ENCODE results near the gene RAP1GDS1.
A peak's percentile ranks its signal among the peaks of the same experiment; 100 is the strongest.
"Not testable (repeated sequence)": the region's sequence is repeated elsewhere in the genome, so short reads cannot be mapped to it uniquely, and the experiment has no call there.

RAP1GDS1 gene

DNA sequence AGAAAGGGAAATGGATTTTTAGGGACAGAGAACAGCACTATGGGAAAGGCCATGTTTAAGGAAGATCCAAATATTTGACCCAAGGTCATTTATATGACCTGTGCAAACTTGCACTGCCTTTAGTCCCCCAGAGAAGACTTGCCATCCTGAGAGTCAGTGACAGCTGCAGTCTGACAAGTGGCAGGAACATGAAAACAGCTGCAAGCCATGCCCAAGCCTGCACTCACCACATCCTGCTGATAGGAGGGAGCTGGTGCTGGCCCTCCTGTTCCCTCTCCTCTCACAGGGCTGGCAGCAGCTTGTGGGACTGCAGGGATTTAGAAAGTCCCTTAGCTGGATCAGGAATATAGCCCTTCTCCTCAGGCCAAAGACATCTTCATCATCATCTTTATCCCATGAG, 187.7 kb downstream of the RAP1GDS1 start:
- DNase-seq (ENCODE audit: low read depth in 1 of 2, low spot score in 1 of 2) = peak in 1 of 2 experiments; percentile 11
- TF ChIP-seq POLR2AphosphoS5 (IDR thresholded peaks at IDR 0.05; ENCODE audit: low read depth) (peak; percentile 53; the same call in 1 of the 2 replicates), SPI1 (IDR thresholded peaks at IDR 0.05; ENCODE audit: borderline replicate concordance, low read depth) (no peak)
- Histone ChIP-seq H3K27ac (replicated peaks) (no peak overlapping the region), H3K27me3 (ENCODE audit: insufficient read depth, poor library complexity, severe bottlenecking) (no peaks in the 10 kb centered on the region), H3K4me3 (replicated peaks; ENCODE audit: insufficient read depth, low read length) (no peak overlapping the region)

DNA sequence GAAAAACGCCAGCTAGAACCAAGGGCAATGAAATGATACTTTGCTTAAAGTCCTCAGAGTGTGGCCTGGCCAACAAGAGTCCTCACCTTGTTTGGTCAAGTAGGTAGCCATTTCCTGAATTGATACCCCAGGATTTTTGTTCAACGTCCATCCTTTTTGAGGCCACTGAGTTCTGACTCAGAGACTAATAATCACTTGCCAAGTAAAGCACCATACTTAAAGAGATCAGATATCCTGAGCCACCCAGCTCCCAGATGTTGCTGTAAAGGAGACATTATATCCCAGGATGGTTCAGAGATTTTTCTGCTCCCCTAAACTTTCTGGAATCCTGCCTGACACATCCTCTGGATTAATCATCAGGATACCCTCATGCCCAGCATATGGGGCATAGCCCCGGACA, 190.9 kb downstream of the RAP1GDS1 start:
- H3K27me3 ChIP-seq (ENCODE audit: insufficient read depth, poor library complexity, severe bottlenecking) = no peaks in the 10 kb centered on the region
- H3K27ac ChIP-seq (replicated peaks) = no peak overlapping the region
- TF ChIP-seq SPI1 (IDR thresholded peaks at IDR 0.05; ENCODE audit: borderline replicate concordance, low read depth) (no peak), GABPA (IDR thresholded peaks at IDR 0.05; ENCODE audit: low read depth) (no peak), POLR2AphosphoS5 (IDR thresholded peaks at IDR 0.05; ENCODE audit: low read depth) (no peak)
- TF ChIP-seq, protein P1, sequence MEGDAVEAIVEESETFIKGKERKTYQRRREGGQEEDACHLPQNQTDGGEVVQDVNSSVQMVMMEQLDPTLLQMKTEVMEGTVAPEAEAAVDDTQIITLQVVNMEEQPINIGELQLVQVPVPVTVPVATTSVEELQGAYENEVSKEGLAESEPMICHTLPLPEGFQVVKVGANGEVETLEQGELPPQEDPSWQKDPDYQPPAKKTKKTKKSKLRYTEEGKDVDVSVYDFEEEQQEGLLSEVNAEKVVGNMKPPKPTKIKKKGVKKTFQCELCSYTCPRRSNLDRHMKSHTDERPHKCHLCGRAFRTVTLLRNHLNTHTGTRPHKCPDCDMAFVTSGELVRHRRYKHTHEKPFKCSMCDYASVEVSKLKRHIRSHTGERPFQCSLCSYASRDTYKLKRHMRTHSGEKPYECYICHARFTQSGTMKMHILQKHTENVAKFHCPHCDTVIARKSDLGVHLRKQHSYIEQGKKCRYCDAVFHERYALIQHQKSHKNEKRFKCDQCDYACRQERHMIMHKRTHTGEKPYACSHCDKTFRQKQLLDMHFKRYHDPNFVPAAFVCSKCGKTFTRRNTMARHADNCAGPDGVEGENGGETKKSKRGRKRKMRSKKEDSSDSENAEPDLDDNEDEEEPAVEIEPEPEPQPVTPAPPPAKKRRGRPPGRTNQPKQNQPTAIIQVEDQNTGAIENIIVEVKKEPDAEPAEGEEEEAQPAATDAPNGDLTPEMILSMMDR (IDR thresholded peaks at IDR 0.05; ENCODE audit: insufficient read depth, low read length) = no peak
- TF ChIP-seq, protein P2, sequence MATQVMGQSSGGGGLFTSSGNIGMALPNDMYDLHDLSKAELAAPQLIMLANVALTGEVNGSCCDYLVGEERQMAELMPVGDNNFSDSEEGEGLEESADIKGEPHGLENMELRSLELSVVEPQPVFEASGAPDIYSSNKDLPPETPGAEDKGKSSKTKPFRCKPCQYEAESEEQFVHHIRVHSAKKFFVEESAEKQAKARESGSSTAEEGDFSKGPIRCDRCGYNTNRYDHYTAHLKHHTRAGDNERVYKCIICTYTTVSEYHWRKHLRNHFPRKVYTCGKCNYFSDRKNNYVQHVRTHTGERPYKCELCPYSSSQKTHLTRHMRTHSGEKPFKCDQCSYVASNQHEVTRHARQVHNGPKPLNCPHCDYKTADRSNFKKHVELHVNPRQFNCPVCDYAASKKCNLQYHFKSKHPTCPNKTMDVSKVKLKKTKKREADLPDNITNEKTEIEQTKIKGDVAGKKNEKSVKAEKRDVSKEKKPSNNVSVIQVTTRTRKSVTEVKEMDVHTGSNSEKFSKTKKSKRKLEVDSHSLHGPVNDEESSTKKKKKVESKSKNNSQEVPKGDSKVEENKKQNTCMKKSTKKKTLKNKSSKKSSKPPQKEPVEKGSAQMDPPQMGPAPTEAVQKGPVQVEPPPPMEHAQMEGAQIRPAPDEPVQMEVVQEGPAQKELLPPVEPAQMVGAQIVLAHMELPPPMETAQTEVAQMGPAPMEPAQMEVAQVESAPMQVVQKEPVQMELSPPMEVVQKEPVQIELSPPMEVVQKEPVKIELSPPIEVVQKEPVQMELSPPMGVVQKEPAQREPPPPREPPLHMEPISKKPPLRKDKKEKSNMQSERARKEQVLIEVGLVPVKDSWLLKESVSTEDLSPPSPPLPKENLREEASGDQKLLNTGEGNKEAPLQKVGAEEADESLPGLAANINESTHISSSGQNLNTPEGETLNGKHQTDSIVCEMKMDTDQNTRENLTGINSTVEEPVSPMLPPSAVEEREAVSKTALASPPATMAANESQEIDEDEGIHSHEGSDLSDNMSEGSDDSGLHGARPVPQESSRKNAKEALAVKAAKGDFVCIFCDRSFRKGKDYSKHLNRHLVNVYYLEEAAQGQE (IDR thresholded peaks at IDR 0.05; ENCODE audit: insufficient replicate concordance, low read depth) = no peak
- no peak overlapping the region for H3K4me3 ChIP-seq (replicated peaks; ENCODE audit: insufficient read depth, low read length)
- DNase-seq (ENCODE audit: low read depth in 1 of 2, low spot score in 1 of 2) = no peak

DNA sequence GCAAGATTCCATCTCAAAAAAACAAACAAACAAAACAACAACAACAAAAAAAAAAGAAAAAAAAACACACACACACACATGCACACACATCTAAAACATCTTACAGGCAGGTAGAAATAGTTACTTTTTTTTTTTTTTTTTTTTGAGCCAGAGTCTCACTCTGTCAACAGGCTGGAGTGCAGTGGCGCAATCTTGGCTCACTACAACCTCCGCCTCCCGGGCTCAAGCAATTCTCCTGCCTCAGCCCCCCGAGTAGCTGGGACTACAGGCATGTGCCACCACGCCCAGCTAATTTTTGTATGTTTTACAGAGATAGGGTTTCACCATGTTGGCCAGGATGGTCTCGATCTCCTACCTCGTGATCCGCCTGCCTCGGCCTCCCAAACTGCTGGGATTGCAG, 196.2 kb downstream of the RAP1GDS1 start:
- not testable (repeated sequence) for H3K4me3 ChIP-seq (replicated peaks; ENCODE audit: insufficient read depth, low read length); DNase-seq (ENCODE audit: low read depth in 1 of 2, low spot score in 1 of 2); H3K27ac ChIP-seq (replicated peaks); H3K27me3 ChIP-seq (ENCODE audit: insufficient read depth, poor library complexity, severe bottlenecking)

DNA sequence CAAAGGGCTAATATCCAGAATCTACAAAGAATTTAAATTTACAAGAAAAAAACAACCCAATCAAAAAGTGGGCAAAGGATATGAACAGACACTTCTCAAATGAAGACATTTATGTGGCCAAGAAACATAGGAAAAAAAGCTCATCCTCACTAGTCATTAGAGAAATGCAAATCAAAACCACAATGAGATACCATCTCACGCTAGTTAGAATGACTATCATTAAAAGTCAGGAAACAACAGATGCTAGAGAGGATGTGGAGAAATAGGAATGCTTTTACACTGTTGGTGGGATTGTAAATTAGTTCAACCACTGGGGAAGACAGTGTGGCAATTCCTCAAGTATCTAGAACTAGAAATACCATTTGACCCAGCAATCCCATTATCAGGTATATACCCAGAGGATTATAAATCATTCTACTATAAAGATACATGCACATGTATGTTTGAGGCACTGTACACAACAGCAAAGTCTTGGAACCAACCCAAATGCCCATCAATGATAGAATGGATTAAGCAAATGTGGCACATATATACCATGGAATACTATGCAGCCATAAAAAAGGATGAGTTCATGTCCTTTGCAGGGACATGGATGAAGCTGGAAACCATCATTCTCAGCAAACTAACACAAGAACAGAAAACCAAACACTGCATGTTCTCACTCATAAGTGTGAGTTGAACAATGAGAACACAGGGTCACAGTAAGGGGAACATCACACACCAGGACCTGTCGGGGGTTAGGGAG, 200.1 kb downstream of the RAP1GDS1 start:
- H3K4me3 ChIP-seq (replicated peaks; ENCODE audit: insufficient read depth, low read length); H3K27ac ChIP-seq (replicated peaks); H3K27me3 ChIP-seq (ENCODE audit: insufficient read depth, poor library complexity, severe bottlenecking); DNase-seq (ENCODE audit: low read depth in 1 of 2, low spot score in 1 of 2): not testable (repeated sequence)

DNA sequence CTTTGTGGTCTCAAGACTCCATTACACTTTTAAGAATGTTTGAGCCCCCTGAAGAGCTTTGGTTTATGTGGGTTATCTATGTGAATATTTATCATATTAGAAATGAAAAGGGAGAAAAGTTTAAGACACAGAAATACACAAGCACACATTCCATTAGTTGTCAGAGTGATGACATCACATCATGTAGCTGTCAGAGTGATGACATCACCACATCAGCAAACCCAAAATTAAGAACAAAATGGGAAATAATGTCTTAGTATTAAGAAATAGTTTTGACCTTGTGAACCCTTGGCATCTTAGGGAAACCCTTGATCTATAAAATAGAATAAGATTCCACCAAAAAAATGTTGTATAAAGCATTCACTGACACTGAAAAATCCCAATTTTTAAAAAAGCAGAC, 201.3 kb downstream of the RAP1GDS1 start:
- H3K27me3 ChIP-seq (ENCODE audit: insufficient read depth, poor library complexity, severe bottlenecking) = no peaks in the 10 kb centered on the region
- no peak overlapping the region for H3K27ac ChIP-seq (replicated peaks)

More for the DNA sequence above, 201.3 kb downstream of the RAP1GDS1 start:
- TF ChIP-seq, protein P1 (IDR thresholded peaks at IDR 0.05; ENCODE audit: insufficient read depth, low read length) = no peak
- TF ChIP-seq SPI1 (IDR thresholded peaks at IDR 0.05; ENCODE audit: borderline replicate concordance, low read depth) = no peak
- TF ChIP-seq, protein P2 (IDR thresholded peaks at IDR 0.05; ENCODE audit: insufficient replicate concordance, low read depth) = no peak
- no peak for TF ChIP-seq GABPA (IDR thresholded peaks at IDR 0.05; ENCODE audit: low read depth)
- no peak for TF ChIP-seq POLR2AphosphoS5 (IDR thresholded peaks at IDR 0.05; ENCODE audit: low read depth)
- no peak for DNase-seq (ENCODE audit: low read depth in 1 of 2, low spot score in 1 of 2)
- no peak overlapping the region for H3K4me3 ChIP-seq (replicated peaks; ENCODE audit: insufficient read depth, low read length)
